A673 (cell line): ENCODE measurements around the gene PCYT1A. TPM values are rescaled to one million over a fixed set of nuclear protein-coding genes. Genes with fewer than 3 reads are reported as not detected.

Experiments
- BruUV-seq: library from RNA; stranded (reverse); fragments of 400-500 nt; replicated peaks from 2 replicates; lab custom pipeline; 2021; lab: Mats Ljungman, UMichigan
- CTCF ChIA-PET: fragments of 300-600 bp; sonication (Branson Sonifier 250); formaldehyde crosslinking; loops from one replicate; lab custom pipeline; 2022; ENCODE audit warnings: antibody characterized with exemption; lab: Charles Lee
- POLR2A ChIA-PET: fragments of 300-600 bp; sonication (Branson Sonifier 250); formaldehyde crosslinking; loops from one replicate; lab custom pipeline; 2022; ENCODE audit warnings: antibody characterized with exemption; ENCODE audit not compliant: low non-redundant PET; lab: Charles Lee
- DNase-seq: peaks from one replicate; pipeline ENCODE4 v3.0.0-alpha.2; 2015; ENCODE audit warnings: low spot score
- H3K27ac ChIP-seq: fragments of 200-600 bp; sonication (generic); 2 replicates; pipeline ENCODE4 v1.5.1; 2016; ENCODE audit warnings: mixed run types, low read depth, mild to moderate bottlenecking, mixed read lengths, antibody characterized with exemption, low read length; ENCODE audit not compliant: poor library complexity, severe bottlenecking
- H3K27me3 ChIP-seq: fragments of 200-600 bp; sonication (generic); replicated peaks from 2 replicates; pipeline ENCODE4 v1.6.1; 2017; ENCODE audit warnings: mixed run types, low read depth, mild to moderate bottlenecking, mixed read lengths, antibody characterized with exemption, low read length; ENCODE audit not compliant: insufficient read depth, poor library complexity
- H3K36me3 ChIP-seq: fragments of 200-600 bp; sonication (generic); 2 replicates; pipeline ENCODE4 v1.6.1; 2016; ENCODE audit warnings: mixed run types, mild to moderate bottlenecking, mixed read lengths, antibody characterized with exemption, low read length; ENCODE audit not compliant: insufficient read depth, poor library complexity, severe bottlenecking
- H3K4me1 ChIP-seq: fragments of 200-600 bp; sonication (generic); 2 replicates; pipeline ENCODE4 v1.6.1; 2017; ENCODE audit warnings: mixed run types, mild to moderate bottlenecking, mixed read lengths, antibody characterized with exemption, low read length; ENCODE audit not compliant: insufficient read depth, poor library complexity, severe bottlenecking
- H3K4me3 ChIP-seq: fragments of 200-600 bp; sonication (generic); 2 replicates; pipeline ENCODE4 v1.5.1; 2016; ENCODE audit warnings: low read depth, mixed run types, mild to moderate bottlenecking, mixed read lengths, low read length; ENCODE audit not compliant: poor library complexity, severe bottlenecking
- H3K9me3 ChIP-seq: fragments of 200-600 bp; sonication (generic); 2 replicates; pipeline ENCODE4 v1.6.1; 2016; ENCODE audit warnings: mixed run types, low read depth, mild to moderate bottlenecking, mixed read lengths, antibody characterized with exemption, low read length; ENCODE audit not compliant: poor library complexity, severe bottlenecking
- CTCF ChIP-seq: fragments of 300-800, 200-600 bp; sonication (generic); conservative IDR thresholded peaks from 2 replicates; pipeline ENCODE4 v1.5.1; 2017; ENCODE audit warnings: low read depth, mild to moderate bottlenecking, antibody characterized with exemption, low read length, moderate library complexity, mixed read lengths
- EZH2 ChIP-seq: fragments of 200-600 bp; sonication (generic); IDR thresholded peaks from 2 replicates; pipeline ENCODE4 v1.6.1; 2017; ENCODE audit warnings: borderline replicate concordance, low read depth, mild to moderate bottlenecking, mixed read lengths, antibody characterized with exemption, low read length; ENCODE audit not compliant: poor library complexity, severe bottlenecking
- intact Hi-C: fragments of 100-400 bp; cut with micrococcal nuclease; formaldehyde crosslinking; loops from one replicate; pipeline ENCODE4 v1.10.0; 2022; ENCODE audit not compliant: unreplicated experiment
- total RNA-seq: library from RNA; stranded (reverse); gene quantifications from 2 replicates; pipeline ENCODE4 v1.2.3, GENCODE V29; 2021

PCYT1A gene
- total RNA-seq, 1 experiment from 2014 or later, result 62.3 TPM

GRCh38 chr3:196284396-196284795 lies 3.1 kb downstream of the PCYT1A start:
- ChIA-PET CTCF (no interaction called here), POLR2A (no interaction called here)
- H3K4me3 ChIP-seq, result no peak overlapping the region
- no peaks in the 10 kb centered on the region for H3K36me3 ChIP-seq
- no TSS peak for BruUV-seq
- intact Hi-C loops, result no loop called here
- no peaks in the 10 kb centered on the region for H3K9me3 ChIP-seq
- H3K27me3 ChIP-seq, result no peaks in the 10 kb centered on the region
- no peak for TF ChIP-seq EZH2
- no peak for TF ChIP-seq CTCF
- DNase-seq, result no peak
- peaks cover 9% of the 10 kb centered on the region for H3K4me1 ChIP-seq
- no peak overlapping the region for H3K27ac ChIP-seq

GRCh38 chr3:196281962-196282361 lies 5.6 kb downstream of the PCYT1A start:
- no peak for DNase-seq
- Histone ChIP-seq H3K27ac (no peak overlapping the region), H3K4me1 (peaks cover 13% of the 10 kb centered on the region), H3K36me3 (no peaks in the 10 kb centered on the region), H3K9me3 (no peaks in the 10 kb centered on the region), H3K4me3 (no peak overlapping the region), H3K27me3 (no peaks in the 10 kb centered on the region)
- ChIA-PET CTCF (no interaction called here), POLR2A (no interaction called here)
- TF ChIP-seq EZH2, result no peak
- no peak for TF ChIP-seq CTCF
- intact Hi-C loops, result no loop called here
- BruUV-seq, result no TSS peak

- intact Hi-C loops, result no loop called here
- Histone ChIP-seq H3K27me3 (no peaks in the 10 kb centered on the region), H3K4me3 (no peak overlapping the region), H3K27ac (no peak overlapping the region), H3K36me3 (no peaks in the 10 kb centered on the region), H3K9me3 (no peaks in the 10 kb centered on the region), H3K4me1 (peaks cover 13% of the 10 kb centered on the region)
- ChIA-PET CTCF (no interaction called here), POLR2A (no interaction called here)
- BruUV-seq, result no TSS peak
- no peak for TF ChIP-seq EZH2
- TF ChIP-seq CTCF, result no peak
- no peak for DNase-seq
Measured at GRCh38 chr3:196280689-196281440, 6.7 kb downstream of the PCYT1A start.
